HL-60 (cell line): ENCODE results near the gene NRXN2.

Source experiments
- GABPA ChIP-seq: IDR thresholded peaks from 2 replicates; pipeline ENCODE4 v1.6.1; 2012; ENCODE audit warnings: low read depth
- POLR2AphosphoS5 ChIP-seq: IDR thresholded peaks from 2 replicates; pipeline ENCODE4 v1.6.1; 2012; ENCODE audit warnings: low read depth
- SPI1 ChIP-seq: IDR thresholded peaks from 2 replicates; pipeline ENCODE4 v1.6.1; 2012; ENCODE audit warnings: low read depth, mild to moderate bottlenecking, borderline replicate concordance
- TF ChIP-seq, protein P1 (sequence below): IDR thresholded peaks from one replicate; pipeline ENCODE4 v1.5.1; 2011; ENCODE audit warnings: low read length, control low read depth, inconsistent platforms; ENCODE audit not compliant: insufficient read depth
- TF ChIP-seq, protein P2 (sequence below): IDR thresholded peaks from 2 replicates; pipeline ENCODE4 v1.6.1; 2012; ENCODE audit warnings: low read depth; ENCODE audit not compliant: insufficient replicate concordance

DNA sequence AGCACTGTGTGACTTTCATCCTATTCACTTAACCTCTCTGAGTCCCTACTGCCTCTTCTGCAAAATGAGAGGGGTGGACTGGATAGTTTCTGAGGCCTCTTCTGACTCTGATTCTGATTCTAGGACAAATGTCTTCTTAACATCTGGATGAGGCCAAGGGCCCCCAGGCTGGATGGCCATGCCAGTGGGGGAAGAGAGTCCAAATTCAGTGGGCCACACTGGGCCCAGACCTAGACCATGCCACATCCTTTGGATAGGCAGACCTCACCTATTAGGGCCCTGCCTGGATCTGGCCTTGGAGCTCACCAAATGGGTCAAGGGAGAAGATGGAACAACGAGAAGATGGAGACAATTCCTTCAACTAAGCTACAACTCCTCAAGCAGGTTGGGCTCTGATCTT, 24.6 kb downstream of the NRXN2 start:
- TF ChIP-seq, protein P1, sequence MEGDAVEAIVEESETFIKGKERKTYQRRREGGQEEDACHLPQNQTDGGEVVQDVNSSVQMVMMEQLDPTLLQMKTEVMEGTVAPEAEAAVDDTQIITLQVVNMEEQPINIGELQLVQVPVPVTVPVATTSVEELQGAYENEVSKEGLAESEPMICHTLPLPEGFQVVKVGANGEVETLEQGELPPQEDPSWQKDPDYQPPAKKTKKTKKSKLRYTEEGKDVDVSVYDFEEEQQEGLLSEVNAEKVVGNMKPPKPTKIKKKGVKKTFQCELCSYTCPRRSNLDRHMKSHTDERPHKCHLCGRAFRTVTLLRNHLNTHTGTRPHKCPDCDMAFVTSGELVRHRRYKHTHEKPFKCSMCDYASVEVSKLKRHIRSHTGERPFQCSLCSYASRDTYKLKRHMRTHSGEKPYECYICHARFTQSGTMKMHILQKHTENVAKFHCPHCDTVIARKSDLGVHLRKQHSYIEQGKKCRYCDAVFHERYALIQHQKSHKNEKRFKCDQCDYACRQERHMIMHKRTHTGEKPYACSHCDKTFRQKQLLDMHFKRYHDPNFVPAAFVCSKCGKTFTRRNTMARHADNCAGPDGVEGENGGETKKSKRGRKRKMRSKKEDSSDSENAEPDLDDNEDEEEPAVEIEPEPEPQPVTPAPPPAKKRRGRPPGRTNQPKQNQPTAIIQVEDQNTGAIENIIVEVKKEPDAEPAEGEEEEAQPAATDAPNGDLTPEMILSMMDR, result no peak
- TF ChIP-seq, protein P2, sequence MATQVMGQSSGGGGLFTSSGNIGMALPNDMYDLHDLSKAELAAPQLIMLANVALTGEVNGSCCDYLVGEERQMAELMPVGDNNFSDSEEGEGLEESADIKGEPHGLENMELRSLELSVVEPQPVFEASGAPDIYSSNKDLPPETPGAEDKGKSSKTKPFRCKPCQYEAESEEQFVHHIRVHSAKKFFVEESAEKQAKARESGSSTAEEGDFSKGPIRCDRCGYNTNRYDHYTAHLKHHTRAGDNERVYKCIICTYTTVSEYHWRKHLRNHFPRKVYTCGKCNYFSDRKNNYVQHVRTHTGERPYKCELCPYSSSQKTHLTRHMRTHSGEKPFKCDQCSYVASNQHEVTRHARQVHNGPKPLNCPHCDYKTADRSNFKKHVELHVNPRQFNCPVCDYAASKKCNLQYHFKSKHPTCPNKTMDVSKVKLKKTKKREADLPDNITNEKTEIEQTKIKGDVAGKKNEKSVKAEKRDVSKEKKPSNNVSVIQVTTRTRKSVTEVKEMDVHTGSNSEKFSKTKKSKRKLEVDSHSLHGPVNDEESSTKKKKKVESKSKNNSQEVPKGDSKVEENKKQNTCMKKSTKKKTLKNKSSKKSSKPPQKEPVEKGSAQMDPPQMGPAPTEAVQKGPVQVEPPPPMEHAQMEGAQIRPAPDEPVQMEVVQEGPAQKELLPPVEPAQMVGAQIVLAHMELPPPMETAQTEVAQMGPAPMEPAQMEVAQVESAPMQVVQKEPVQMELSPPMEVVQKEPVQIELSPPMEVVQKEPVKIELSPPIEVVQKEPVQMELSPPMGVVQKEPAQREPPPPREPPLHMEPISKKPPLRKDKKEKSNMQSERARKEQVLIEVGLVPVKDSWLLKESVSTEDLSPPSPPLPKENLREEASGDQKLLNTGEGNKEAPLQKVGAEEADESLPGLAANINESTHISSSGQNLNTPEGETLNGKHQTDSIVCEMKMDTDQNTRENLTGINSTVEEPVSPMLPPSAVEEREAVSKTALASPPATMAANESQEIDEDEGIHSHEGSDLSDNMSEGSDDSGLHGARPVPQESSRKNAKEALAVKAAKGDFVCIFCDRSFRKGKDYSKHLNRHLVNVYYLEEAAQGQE, result no peak
- no peak for TF ChIP-seq GABPA
- TF ChIP-seq POLR2AphosphoS5, result no peak
- no peak for TF ChIP-seq SPI1
